Fibroblast of lung (primary cell): Measurements from ENCODE around the gene IGHMBP2.

Experiments used
- EZH2 ChIP-seq: IDR thresholded peaks from 2 replicates; pipeline ENCODE4 v1.5.1; 2012; ENCODE audit warnings: low read length, control low read depth, mild to moderate bottlenecking; ENCODE audit errors: missing control alignments
- TF ChIP-seq, protein P1 (sequence below), 2 donors: IDR thresholded peaks in 1 of 2; conservative IDR thresholded peaks in 1 of 2; 1 replicate in 1 of 2; 2 replicates in 1 of 2; pipeline ENCODE4 v1.5.1; 2011 to 2012; ENCODE audit warnings: low read length in 2 of 2, control low read depth in 1 of 2, inconsistent platforms in 1 of 2, low read depth in 1 of 2, mild to moderate bottlenecking in 1 of 2

DNA sequence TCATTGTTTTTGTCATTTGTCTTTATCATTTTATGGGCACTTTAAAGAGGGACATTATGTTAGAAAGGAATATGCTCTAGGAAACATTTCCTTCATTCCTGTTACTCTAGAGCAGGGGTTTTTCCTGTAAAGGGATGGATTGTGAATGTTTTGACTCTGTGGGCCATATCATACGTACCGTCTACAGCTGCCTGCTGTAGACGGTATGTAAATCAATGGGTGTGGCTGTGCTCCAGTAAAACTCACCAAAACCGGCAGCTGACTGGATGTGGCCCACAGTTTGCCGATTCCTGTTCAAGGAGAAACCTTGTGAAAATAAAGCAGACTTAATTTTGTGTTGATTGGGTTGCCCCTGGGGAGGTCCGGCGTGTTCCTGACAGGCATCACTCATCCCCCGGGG is 7.3 kb downstream of the IGHMBP2 start:
- TF ChIP-seq, protein P1, sequence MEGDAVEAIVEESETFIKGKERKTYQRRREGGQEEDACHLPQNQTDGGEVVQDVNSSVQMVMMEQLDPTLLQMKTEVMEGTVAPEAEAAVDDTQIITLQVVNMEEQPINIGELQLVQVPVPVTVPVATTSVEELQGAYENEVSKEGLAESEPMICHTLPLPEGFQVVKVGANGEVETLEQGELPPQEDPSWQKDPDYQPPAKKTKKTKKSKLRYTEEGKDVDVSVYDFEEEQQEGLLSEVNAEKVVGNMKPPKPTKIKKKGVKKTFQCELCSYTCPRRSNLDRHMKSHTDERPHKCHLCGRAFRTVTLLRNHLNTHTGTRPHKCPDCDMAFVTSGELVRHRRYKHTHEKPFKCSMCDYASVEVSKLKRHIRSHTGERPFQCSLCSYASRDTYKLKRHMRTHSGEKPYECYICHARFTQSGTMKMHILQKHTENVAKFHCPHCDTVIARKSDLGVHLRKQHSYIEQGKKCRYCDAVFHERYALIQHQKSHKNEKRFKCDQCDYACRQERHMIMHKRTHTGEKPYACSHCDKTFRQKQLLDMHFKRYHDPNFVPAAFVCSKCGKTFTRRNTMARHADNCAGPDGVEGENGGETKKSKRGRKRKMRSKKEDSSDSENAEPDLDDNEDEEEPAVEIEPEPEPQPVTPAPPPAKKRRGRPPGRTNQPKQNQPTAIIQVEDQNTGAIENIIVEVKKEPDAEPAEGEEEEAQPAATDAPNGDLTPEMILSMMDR (conservative IDR thresholded peaks at IDR 0.05 in 1 of 2, IDR thresholded peaks at IDR 0.05 in 1 of 2; ENCODE audit: low read depth in 1 of 2, low read length in 2 of 2): no peak
- TF ChIP-seq EZH2: no peak
